NCI-H1436 treated with DMSO at 0.1 percent for 48 hours (cell line): ENCODE data around the gene CFAP92.
"Not testable (repeated sequence)": the region's sequence is repeated elsewhere in the genome, so short reads cannot be mapped to it uniquely, and the experiment has no call there.

Source experiments
- DNase-seq: peaks from one replicate; lab custom pipeline; 2025; lab: John Stamatoyannopoulos, UW

CFAP92 gene

DNA sequence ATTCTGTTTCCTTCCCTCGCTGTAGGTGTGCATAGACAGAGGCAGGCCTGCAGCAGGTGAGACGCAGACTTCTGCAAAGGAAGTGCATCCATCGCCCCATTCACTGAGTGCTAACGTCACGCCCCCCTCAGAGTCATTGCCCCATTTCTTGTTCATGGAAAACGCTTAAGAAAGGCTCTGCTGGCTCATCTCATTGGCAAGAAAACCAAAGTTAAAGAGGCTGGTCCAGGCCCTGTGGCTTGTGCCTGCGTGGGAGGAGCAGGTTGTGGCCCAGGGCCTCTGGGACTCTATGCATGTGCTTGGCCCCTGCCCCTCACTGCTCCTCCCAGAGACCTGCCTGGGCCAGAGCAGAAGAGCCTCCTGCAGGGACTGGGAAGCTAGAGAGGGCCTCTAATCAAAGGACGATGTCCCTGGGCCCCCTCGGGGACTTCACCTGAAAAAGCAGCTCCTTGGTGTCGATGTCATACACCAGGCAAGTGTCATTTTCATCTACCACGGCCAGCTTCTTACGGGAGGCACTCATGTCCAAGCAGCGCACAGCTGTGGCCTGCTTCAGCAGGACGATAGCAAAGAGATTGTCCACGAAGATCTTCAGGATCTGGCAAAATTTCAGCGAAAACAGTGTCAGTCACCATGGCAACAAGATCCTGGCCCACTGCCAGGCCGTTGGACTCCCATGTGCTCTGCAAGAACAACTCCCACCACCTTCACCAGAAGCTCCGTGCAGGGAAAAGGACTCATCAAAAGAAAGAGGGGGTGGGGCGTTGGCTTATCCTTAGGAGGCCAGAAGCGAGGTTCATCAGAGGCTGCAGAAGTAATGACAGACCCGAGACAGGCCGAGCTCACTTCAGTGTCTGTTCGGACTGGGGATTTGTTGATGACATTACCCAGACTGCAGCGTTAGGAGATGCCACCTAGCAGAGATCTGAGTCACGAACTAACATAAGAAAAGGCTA lies 128.7 kb downstream of the CFAP92 start:
- DNase-seq = not testable (repeated sequence)

DNA sequence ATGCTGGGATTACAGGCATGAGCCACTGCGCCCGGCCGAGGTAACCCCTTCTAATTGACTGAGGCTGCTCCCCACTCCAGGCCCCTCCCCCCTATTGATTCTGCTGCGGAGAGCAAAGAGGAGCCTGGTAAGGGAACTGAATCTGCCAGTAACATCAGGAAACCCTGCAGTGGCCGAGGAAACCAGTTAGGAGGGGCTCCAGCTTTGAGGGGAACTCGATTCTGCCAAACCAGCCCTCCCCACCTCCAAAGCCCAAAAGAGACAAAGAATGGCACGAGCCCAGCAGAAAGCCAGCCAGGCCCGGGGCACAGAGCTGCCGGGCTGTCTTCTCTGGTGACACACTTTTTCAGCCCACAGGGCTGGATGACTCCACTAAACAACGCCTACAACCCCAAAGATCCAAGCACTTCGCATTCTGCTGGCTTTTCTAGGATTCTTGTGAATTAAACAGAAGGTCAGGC lies 129.5 kb downstream of the CFAP92 start:
- DNase-seq = no peak

- DNase-seq = no peak
These were observed 130.3 kb downstream of the CFAP92 start for GRCh38 chr3:128863560-128863959.

GRCh38 chr3:128861491-128861890 lies 132.4 kb downstream of the CFAP92 start:
- DNase-seq = no peak
